BJ (cell line): ENCODE results near the gene ARID5B. TPM values are rescaled to one million over a fixed set of nuclear protein-coding genes. Genes with fewer than 3 reads are reported as not detected.

ENCODE experiments used
- CTCF ChIA-PET: fragments of 350-600 bp; formaldehyde crosslinking; extraction: SDS; loops from one replicate; lab custom pipeline; 2021; ENCODE audit warnings: antibody characterized with exemption, inconsistent platforms; lab: Yijun Ruan, JAX
- POLR2A ChIA-PET: fragments of 300-600 bp; sonication (Branson Sonifier 250); formaldehyde crosslinking; extraction: SDS; loops from one replicate; lab custom pipeline; 2021; ENCODE audit warnings: antibody characterized with exemption; lab: Charles Lee
- DNase-seq: peaks from one replicate; pipeline ENCODE4 v3.0.0-alpha.2; 2011; ENCODE audit warnings: low read depth
- H3K27me3 ChIP-seq: 2 replicates; pipeline ENCODE4 v1.6.0; 2011; ENCODE audit warnings: low read length; ENCODE audit not compliant: control insufficient read depth, insufficient read depth
- H3K36me3 ChIP-seq: 2 replicates; pipeline ENCODE4 v1.5.1; 2011; ENCODE audit warnings: low read length; ENCODE audit not compliant: control insufficient read depth, insufficient read depth
- H3K4me3 ChIP-seq: 2 replicates; pipeline ENCODE4 v1.5.1; 2011; ENCODE audit warnings: low read depth, mild to moderate bottlenecking, control low read depth, low read length
- polyA plus RNA-seq: library from polyadenylated mRNA; depleted of rRNA; stranded (reverse); fragments of >200 nt; gene quantifications from 2 replicates; pipeline ENCODE4 v1.2.3, GENCODE V29; 2011
- TF ChIP-seq, protein P1 (sequence below): IDR thresholded peaks from 2 replicates; pipeline ENCODE4 v1.5.1; 2011; ENCODE audit warnings: low read depth, mild to moderate bottlenecking, control low read depth, inconsistent platforms, low read length, moderate library complexity; ENCODE audit not compliant: insufficient read depth

The ARID5B gene
- polyA plus RNA-seq, 1 experiment = 73.8 TPM

DNA sequence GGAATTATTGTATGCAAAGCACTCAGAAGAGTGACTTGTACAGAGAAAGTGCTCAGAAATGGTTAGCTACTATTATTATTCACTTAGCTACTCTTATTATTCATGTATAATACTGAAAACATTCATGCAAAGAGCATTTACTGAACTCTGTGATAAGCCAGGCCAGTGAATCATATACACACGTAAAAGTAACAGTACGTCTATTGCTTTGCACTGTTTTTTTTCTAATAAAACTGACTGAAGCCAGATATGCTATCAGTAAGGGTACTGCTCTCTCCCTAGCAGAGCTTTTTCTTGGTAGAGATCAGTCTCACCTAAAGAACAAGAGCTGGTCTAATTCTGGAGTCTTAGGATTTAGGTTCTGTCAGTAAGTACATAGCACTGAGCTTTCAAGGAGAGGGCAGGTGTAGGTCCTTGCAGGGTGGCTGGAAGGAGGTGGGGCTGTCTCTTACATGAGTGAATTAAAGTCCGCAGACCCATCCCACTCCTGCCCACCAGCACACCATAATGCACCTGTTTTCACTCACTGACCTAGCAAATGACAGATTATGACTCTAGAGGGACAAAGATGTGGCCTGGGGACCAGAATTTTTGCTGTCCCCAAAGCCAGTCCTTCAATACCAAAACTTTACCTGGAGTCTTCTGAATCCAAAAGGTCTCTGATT, 145.9 kb downstream of the ARID5B start:
- ChIA-PET POLR2A (no interaction called here), CTCF (no interaction called here)
- H3K27me3 ChIP-seq = no peaks in the 10 kb centered on the region
- peaks cover 4% of the 10 kb centered on the region for H3K36me3 ChIP-seq
- no peak overlapping the region for H3K4me3 ChIP-seq
- TF ChIP-seq, protein P1, sequence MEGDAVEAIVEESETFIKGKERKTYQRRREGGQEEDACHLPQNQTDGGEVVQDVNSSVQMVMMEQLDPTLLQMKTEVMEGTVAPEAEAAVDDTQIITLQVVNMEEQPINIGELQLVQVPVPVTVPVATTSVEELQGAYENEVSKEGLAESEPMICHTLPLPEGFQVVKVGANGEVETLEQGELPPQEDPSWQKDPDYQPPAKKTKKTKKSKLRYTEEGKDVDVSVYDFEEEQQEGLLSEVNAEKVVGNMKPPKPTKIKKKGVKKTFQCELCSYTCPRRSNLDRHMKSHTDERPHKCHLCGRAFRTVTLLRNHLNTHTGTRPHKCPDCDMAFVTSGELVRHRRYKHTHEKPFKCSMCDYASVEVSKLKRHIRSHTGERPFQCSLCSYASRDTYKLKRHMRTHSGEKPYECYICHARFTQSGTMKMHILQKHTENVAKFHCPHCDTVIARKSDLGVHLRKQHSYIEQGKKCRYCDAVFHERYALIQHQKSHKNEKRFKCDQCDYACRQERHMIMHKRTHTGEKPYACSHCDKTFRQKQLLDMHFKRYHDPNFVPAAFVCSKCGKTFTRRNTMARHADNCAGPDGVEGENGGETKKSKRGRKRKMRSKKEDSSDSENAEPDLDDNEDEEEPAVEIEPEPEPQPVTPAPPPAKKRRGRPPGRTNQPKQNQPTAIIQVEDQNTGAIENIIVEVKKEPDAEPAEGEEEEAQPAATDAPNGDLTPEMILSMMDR = no peak
- DNase-seq = no peak

DNA sequence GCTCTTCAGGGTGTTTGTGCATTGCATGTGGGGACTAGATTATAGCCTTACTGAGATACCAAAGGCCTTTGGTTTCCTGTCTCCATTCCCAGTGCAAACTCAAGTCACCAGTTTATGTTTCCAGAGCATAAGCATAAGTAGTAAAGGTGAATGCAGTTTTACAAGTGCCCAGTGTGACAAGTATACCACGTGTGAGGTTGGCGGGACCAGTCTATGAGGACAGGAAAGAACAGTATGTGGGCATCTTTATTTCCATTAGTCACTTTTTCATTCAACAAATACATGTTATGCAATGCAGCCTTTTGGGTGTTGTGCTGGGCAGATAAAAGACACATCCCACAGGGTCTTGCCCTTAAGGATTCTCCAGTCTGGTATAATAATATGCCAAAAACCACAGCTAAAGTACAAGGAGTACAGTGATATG, 146.5 kb downstream of the ARID5B start:
- ChIA-PET POLR2A (no interaction called here), CTCF (interaction anchor here (1.2 to 3.3 kb wide), 2 partner anchors 9 to 197 kb away, joined by 4 to 30 read pairs; no protein-coding TSS in a partner anchor)
- Histone ChIP-seq H3K27me3 (no peaks in the 10 kb centered on the region), H3K36me3 (peaks cover 9% of the 10 kb centered on the region), H3K4me3 (no peak overlapping the region)
- no peak for DNase-seq
- TF ChIP-seq, protein P1 = no peak

DNA sequence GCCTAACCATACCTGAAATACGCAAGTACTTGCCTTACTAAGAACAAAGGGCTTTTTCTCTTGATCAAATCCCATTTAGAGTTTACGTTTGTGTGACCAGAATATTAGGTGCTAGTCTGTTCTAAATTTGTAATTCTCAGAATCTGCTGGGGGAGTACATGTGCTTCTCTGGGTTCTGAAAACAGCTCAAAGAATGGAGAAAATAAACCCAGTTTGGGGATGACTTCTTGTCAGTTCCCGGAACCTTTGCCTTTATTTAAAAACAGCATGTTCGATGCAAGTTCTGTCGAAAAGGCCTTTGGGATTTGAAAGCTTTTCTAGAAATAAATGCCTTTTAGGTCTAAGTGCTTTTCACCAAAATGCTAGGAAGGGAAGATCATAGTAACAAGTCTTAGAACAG, 147.0 kb downstream of the ARID5B start:
- ChIA-PET POLR2A (interaction anchor here (0.6 kb wide), 1 partner anchor 34 kb away, joined by 4 read pairs; no protein-coding TSS in a partner anchor), CTCF (interaction anchor here (1.2 to 3.3 kb wide), 4 partner anchors 9 to 258 kb away, joined by 3 to 30 read pairs (median 4); no protein-coding TSS in a partner anchor)
- no peak for DNase-seq
- Histone ChIP-seq H3K4me3 (peak overlapping the region; percentile 76), H3K36me3 (peaks cover 10% of the 10 kb centered on the region), H3K27me3 (no peaks in the 10 kb centered on the region)
- TF ChIP-seq, protein P1 = no peak

DNA sequence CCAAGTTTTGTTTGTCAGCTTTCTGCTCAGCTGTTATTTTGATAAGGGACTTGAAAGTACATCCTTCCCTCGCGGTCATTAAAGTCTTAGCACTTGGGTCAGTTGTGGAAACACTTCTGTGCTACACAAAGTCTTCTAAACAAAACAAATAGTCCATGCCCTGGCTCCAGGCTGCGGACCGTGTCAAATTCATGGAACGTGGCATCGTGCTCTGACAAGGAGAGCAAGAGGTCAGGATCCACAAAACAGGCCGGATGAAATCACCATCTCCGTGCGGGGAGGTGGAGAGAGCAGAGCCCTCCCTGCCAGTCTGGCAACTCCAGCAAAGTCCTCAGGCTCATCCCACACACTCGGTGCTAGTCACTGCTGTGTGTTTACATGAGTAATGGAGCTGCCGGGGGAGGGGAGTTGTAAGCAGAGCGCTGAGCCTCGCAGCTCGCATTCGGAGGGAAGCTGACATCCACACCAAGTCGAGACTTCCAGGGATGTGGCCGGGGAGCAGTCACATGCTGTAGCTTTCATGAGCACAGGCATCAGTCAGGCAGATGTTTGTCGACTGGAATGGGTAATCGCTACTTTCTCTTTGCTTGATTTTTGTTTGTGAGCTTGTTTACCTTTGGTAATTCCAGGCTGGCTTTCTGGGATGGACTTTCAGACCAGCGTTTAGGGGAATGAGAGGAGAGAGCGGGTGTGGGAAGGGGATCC, 147.6 kb downstream of the ARID5B start:
- peak; percentile 91 for DNase-seq
- Histone ChIP-seq H3K36me3 (peaks cover 10% of the 10 kb centered on the region), H3K27me3 (no peaks in the 10 kb centered on the region), H3K4me3 (peak overlapping the region; percentile 76)
- POLR2A ChIA-PET = interaction anchor here (0.6 to 0.9 kb wide), 5 partner anchors 34 to 1580 kb away, joined by 3 to 4 read pairs (median 3); no protein-coding TSS in a partner anchor
- CTCF ChIA-PET = interaction anchor here (0.8 to 3.3 kb wide), 6 partner anchors 10 to 258 kb away, joined by 3 to 30 read pairs (median 4); no protein-coding TSS in a partner anchor
- TF ChIP-seq, protein P1 = no peak
